Liver (tissue), 3 donors: ENCODE results near the gene CRAT.

Source experiments
- EGR1 ChIP-seq, 2 donors: IDR thresholded peaks; 2 replicates each; pipeline ENCODE4 v1.6.1; 2016 to 2018; ENCODE audit warnings: antibody characterized with exemption in 2 of 2, low read depth in 2 of 2
- JUND ChIP-seq, 2 donors: IDR thresholded peaks; 2 replicates each; pipeline ENCODE4 v1.6.1; 2016; ENCODE audit warnings: antibody characterized with exemption in 2 of 2
- SP1 ChIP-seq: IDR thresholded peaks from 2 replicates; pipeline ENCODE4 v1.6.1; 2018; ENCODE audit warnings: antibody characterized with exemption, mild to moderate bottlenecking
- TAF1 ChIP-seq: conservative IDR thresholded peaks from 2 replicates; pipeline ENCODE4 v1.6.1; 2016; ENCODE audit warnings: antibody characterized with exemption, mild to moderate bottlenecking
- YY1 ChIP-seq: IDR thresholded peaks from 2 replicates; pipeline ENCODE4 v1.6.1; 2016; ENCODE audit warnings: antibody characterized with exemption, mild to moderate bottlenecking
- TF ChIP-seq, protein P1 (sequence below): fragments of 150-350 bp; IDR thresholded peaks from 2 replicates; pipeline ENCODE4 v1.5.1; 2017; ENCODE audit warnings: improper control_type of control experiment, low read depth, low read length; ENCODE audit not compliant: missing input control
- TF ChIP-seq, protein P2 (sequence below): IDR thresholded peaks from 2 replicates; pipeline ENCODE4 v1.6.1; 2016; ENCODE audit warnings: antibody characterized with exemption, mild to moderate bottlenecking
- TF ChIP-seq, protein P3 (sequence below): IDR thresholded peaks from 2 replicates; pipeline ENCODE4 v1.6.1; 2016; ENCODE audit warnings: antibody characterized with exemption
- TF ChIP-seq, protein P4 (sequence below): IDR thresholded peaks from 2 replicates; pipeline ENCODE4 v1.6.1; 2016; ENCODE audit warnings: antibody characterized with exemption
- donor health status: healthy.
- donor health status: healthy.

GRCh38 chr9:129068990-129069861 lies 41.4 kb downstream of the CRAT start:
- TF ChIP-seq, protein P1, sequence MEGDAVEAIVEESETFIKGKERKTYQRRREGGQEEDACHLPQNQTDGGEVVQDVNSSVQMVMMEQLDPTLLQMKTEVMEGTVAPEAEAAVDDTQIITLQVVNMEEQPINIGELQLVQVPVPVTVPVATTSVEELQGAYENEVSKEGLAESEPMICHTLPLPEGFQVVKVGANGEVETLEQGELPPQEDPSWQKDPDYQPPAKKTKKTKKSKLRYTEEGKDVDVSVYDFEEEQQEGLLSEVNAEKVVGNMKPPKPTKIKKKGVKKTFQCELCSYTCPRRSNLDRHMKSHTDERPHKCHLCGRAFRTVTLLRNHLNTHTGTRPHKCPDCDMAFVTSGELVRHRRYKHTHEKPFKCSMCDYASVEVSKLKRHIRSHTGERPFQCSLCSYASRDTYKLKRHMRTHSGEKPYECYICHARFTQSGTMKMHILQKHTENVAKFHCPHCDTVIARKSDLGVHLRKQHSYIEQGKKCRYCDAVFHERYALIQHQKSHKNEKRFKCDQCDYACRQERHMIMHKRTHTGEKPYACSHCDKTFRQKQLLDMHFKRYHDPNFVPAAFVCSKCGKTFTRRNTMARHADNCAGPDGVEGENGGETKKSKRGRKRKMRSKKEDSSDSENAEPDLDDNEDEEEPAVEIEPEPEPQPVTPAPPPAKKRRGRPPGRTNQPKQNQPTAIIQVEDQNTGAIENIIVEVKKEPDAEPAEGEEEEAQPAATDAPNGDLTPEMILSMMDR: peak; percentile 1
- TF ChIP-seq EGR1 (IDR thresholded peaks at IDR 0.05; ENCODE audit: low read depth in 2 of 2) (no peak), JUND (IDR thresholded peaks at IDR 0.05) (no peak), YY1 (peak; percentile 59), TAF1 (peak; percentile 31), SP1 (no peak)
- TF ChIP-seq, protein P2, sequence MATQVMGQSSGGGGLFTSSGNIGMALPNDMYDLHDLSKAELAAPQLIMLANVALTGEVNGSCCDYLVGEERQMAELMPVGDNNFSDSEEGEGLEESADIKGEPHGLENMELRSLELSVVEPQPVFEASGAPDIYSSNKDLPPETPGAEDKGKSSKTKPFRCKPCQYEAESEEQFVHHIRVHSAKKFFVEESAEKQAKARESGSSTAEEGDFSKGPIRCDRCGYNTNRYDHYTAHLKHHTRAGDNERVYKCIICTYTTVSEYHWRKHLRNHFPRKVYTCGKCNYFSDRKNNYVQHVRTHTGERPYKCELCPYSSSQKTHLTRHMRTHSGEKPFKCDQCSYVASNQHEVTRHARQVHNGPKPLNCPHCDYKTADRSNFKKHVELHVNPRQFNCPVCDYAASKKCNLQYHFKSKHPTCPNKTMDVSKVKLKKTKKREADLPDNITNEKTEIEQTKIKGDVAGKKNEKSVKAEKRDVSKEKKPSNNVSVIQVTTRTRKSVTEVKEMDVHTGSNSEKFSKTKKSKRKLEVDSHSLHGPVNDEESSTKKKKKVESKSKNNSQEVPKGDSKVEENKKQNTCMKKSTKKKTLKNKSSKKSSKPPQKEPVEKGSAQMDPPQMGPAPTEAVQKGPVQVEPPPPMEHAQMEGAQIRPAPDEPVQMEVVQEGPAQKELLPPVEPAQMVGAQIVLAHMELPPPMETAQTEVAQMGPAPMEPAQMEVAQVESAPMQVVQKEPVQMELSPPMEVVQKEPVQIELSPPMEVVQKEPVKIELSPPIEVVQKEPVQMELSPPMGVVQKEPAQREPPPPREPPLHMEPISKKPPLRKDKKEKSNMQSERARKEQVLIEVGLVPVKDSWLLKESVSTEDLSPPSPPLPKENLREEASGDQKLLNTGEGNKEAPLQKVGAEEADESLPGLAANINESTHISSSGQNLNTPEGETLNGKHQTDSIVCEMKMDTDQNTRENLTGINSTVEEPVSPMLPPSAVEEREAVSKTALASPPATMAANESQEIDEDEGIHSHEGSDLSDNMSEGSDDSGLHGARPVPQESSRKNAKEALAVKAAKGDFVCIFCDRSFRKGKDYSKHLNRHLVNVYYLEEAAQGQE: peak; percentile 68
- TF ChIP-seq, protein P3, sequence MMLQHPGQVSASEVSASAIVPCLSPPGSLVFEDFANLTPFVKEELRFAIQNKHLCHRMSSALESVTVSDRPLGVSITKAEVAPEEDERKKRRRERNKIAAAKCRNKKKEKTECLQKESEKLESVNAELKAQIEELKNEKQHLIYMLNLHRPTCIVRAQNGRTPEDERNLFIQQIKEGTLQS: no peak
- TF ChIP-seq, protein P4, sequence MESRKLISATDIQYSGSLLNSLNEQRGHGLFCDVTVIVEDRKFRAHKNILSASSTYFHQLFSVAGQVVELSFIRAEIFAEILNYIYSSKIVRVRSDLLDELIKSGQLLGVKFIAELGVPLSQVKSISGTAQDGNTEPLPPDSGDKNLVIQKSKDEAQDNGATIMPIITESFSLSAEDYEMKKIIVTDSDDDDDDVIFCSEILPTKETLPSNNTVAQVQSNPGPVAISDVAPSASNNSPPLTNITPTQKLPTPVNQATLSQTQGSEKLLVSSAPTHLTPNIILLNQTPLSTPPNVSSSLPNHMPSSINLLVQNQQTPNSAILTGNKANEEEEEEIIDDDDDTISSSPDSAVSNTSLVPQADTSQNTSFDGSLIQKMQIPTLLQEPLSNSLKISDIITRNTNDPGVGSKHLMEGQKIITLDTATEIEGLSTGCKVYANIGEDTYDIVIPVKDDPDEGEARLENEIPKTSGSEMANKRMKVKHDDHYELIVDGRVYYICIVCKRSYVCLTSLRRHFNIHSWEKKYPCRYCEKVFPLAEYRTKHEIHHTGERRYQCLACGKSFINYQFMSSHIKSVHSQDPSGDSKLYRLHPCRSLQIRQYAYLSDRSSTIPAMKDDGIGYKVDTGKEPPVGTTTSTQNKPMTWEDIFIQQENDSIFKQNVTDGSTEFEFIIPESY: no peak
